Transverse colon (tissue), 4 donors: ENCODE data around the gene LONP1. TPM values are rescaled to one million over a fixed set of nuclear protein-coding genes. Genes with fewer than 3 reads are reported as not detected.

Experiments used
- DNase-seq: peaks from one replicate; pipeline ENCODE4 v3.0.0-alpha.2; 2019
- H3K27ac ChIP-seq, 4 donors: fragments of 200-600 bp; sonication (generic); 2 replicates each; pipeline ENCODE4 v1.5.1; 2016 to 2018; ENCODE audit warnings: inconsistent platforms in 4 of 4
- H3K27me3 ChIP-seq: fragments of 200-600 bp; sonication (generic); 2 replicates; pipeline ENCODE4 v1.5.1; 2017; ENCODE audit warnings: inconsistent platforms
- H3K36me3 ChIP-seq, 4 donors: fragments of 200-600 bp; sonication (generic); 2 replicates each; pipeline ENCODE4 v1.5.1; 2017 to 2019; ENCODE audit warnings: inconsistent platforms in 4 of 4
- H3K4me1 ChIP-seq, 4 donors: fragments of 200-600 bp; sonication (generic); 2 replicates each; pipeline ENCODE4 v1.5.1; 2017 to 2020; ENCODE audit warnings: inconsistent platforms in 4 of 4
- H3K4me3 ChIP-seq, 4 donors: fragments of 200-600 bp; sonication (generic); 1 replicate in 1 of 4; 2 replicates in 3 of 4; pipeline versions ENCODE4 v1.5.1 to v1.6.1; 2017 to 2019; ENCODE audit warnings: inconsistent platforms in 4 of 4
- H3K9me3 ChIP-seq, 2 donors: fragments of 200-600 bp; sonication (generic); 2 replicates each; pipeline ENCODE4 v1.5.1; 2017 to 2019; ENCODE audit warnings: inconsistent platforms in 2 of 2
- EP300 ChIP-seq: sonication (generic); formaldehyde crosslinking; IDR thresholded peaks from one replicate; pipeline ENCODE4 v1.6.1; 2017; ENCODE audit warnings: antibody characterized with exemption, low read depth
- POLR2A ChIP-seq: fragments of 450-650 bp; IDR thresholded peaks from one replicate; pipeline ENCODE4 v1.6.1; 2016; ENCODE audit warnings: antibody characterized with exemption, mild to moderate bottlenecking, moderate library complexity
- POLR2AphosphoS5 ChIP-seq, 3 donors: sonication (generic); formaldehyde crosslinking; IDR thresholded peaks; one replicate each; pipeline ENCODE4 v1.6.1; 2016; ENCODE audit warnings: antibody characterized with exemption in 3 of 3
- WGBS, 2 donors: methylation state at CpG; one replicate each; pipeline ENCODE4 v1.1.5; 2018; ENCODE audit warnings: low coverage in 1 of 2; 5-methylcytosine and 5-hydroxymethylcytosine counted together
- in situ Hi-C, 4 donors: fragments of 200-750 bp; cut with MboI; loops; one replicate each; pipeline versions ENCODE4 v1.15.0 to v1.15.1; 2017; ENCODE audit warnings: low sequenced_read_pairs in 3 of 4, low pct_ligation_motif_present in 1 of 4, low pct_unique_long_range_greater_than_20kb in 1 of 4
- intact Hi-C: fragments of 100-400 bp; cut with DNase I; formaldehyde crosslinking; loops from one replicate; pipeline ENCODE4 v1.15.1; 2023; ENCODE audit warnings: low total_unique reads
- total RNA-seq, 4 donors: library from RNA; depleted of rRNA; stranded (reverse); fragments of >200 nt; gene quantifications; one replicate each; pipeline ENCODE4 v1.1.0, GENCODE V29; 2016
- TF ChIP-seq, protein P1 (sequence below), 5 experiments: fragments of 200-600 bp in 3 of 5; fragments of 450-650 bp in 2 of 5; sonication (generic) in 3 of 5; IDR thresholded peaks; 1 replicate in 2 of 5; 2 replicates in 3 of 5; pipeline ENCODE4 v1.5.1; 2016 to 2017; ENCODE audit warnings: antibody characterized with exemption in 5 of 5, inconsistent platforms in 3 of 5, mild to moderate bottlenecking in 2 of 5, moderate library complexity in 1 of 5

LONP1 gene
- total RNA-seq, 4 donors from 2014 or later = 28.7 to 164 (median 39.8) TPM

DNA sequence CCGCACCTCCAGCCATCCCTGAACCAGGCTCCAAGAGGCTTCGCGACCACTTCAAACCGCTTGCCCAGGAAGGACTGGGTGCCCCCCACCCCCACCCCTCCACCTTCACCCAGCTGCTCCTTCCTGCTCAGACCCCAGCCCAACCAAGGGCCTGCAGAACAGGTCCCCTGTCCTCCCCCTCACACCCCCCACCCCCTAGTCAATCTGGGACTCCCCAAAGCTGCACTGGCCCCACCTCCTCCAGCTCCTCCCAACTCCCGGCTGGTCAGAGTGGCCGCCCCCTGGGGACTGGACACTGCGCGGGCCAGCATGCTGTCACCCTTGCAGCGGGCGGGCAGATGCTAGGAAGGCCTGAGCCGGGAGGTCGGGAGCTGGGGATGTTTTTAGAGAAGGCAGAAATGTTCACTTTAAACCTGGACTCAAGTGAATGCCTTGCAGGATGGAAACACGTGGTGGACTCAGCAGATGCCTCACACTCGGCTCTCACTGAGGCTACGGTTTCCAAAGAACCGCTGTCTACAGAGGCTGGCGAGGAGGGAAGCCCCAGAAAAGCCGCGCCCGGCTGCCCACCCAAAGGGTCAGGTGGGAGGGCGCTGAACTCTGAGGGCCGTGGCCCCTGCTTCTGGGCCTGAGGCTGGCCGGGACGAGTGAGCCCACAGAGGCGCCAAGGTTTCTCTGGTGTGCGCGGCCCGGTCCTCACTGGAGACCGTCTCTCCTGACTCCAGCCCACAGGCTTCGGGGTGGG, 21.9 kb downstream of the LONP1 start:
- peaks cover 0 to 32% (median 9%) of the 10 kb centered on the region in 4 donors for H3K36me3 ChIP-seq
- TF ChIP-seq EP300 (no peak), POLR2A (no peak), POLR2AphosphoS5 (IDR thresholded peaks at IDR 0.05) (no peak)
- TF ChIP-seq, protein P1, sequence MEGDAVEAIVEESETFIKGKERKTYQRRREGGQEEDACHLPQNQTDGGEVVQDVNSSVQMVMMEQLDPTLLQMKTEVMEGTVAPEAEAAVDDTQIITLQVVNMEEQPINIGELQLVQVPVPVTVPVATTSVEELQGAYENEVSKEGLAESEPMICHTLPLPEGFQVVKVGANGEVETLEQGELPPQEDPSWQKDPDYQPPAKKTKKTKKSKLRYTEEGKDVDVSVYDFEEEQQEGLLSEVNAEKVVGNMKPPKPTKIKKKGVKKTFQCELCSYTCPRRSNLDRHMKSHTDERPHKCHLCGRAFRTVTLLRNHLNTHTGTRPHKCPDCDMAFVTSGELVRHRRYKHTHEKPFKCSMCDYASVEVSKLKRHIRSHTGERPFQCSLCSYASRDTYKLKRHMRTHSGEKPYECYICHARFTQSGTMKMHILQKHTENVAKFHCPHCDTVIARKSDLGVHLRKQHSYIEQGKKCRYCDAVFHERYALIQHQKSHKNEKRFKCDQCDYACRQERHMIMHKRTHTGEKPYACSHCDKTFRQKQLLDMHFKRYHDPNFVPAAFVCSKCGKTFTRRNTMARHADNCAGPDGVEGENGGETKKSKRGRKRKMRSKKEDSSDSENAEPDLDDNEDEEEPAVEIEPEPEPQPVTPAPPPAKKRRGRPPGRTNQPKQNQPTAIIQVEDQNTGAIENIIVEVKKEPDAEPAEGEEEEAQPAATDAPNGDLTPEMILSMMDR (IDR thresholded peaks at IDR 0.05) = no peak
- no peak for DNase-seq
- no peaks in the 10 kb centered on the region for H3K4me1 ChIP-seq
- H3K27ac ChIP-seq = no peak overlapping the region
- H3K9me3 ChIP-seq = no peaks in the 10 kb centered on the region
- 90% methylated on average over 29 of the region's 30 CpGs; no CpG with 5 or more reads in 1 of the 2 donors for WGBS, 2 donors
- in situ Hi-C loops (no loop called here), intact Hi-C loops (no loop called here)
- H3K4me3 ChIP-seq = no peak overlapping the region
- no peaks in the 10 kb centered on the region for H3K27me3 ChIP-seq

GRCh38 chr19:5697022-5697889, 22.7 kb downstream of the LONP1 start:
- TF ChIP-seq POLR2AphosphoS5 (IDR thresholded peaks at IDR 0.05) (no peak), POLR2A (no peak), EP300 (no peak)
- TF ChIP-seq, protein P1 (IDR thresholded peaks at IDR 0.05) = no peak
- Histone ChIP-seq H3K36me3 (peaks cover 0 to 36% (median 9%) of the 10 kb centered on the region in 4 donors), H3K4me3 (no peak overlapping the region), H3K27me3 (no peaks in the 10 kb centered on the region), H3K9me3 (no peaks in the 10 kb centered on the region), H3K27ac (no peak overlapping the region), H3K4me1 (peaks cover 0 to 5% (median 3%) of the 10 kb centered on the region in 4 donors)
- 68 to 81% methylated on average over 6 to 25 of the region's 25 CpGs for WGBS, 2 donors
- in situ Hi-C loops (no loop called here), intact Hi-C loops (no loop called here)
- DNase-seq = no peak

- WGBS, 2 donors = 88% methylated on average over 39 of the region's 42 CpGs; no CpG with 5 or more reads in 1 of the 2 donors
Observed at GRCh38 chr19:5696196-5697021, 23.5 kb downstream of the LONP1 start.

More at GRCh38 chr19:5696196-5697021, 23.5 kb downstream of the LONP1 start:
- peaks cover 0 to 36% (median 9%) of the 10 kb centered on the region in 4 donors for H3K36me3 ChIP-seq
- DNase-seq = no peak
- H3K27me3 ChIP-seq = no peaks in the 10 kb centered on the region
- TF ChIP-seq EP300 (no peak), POLR2A (no peak), POLR2AphosphoS5 (IDR thresholded peaks at IDR 0.05) (no peak)
- TF ChIP-seq, protein P1 (IDR thresholded peaks at IDR 0.05) = no peak
- H3K4me3 ChIP-seq = no peak overlapping the region
- no peaks in the 10 kb centered on the region for H3K9me3 ChIP-seq
- peaks cover 0 to 13% (median 11%) of the 10 kb centered on the region in 4 donors for H3K4me1 ChIP-seq
- intact Hi-C loops (no loop called here), in situ Hi-C loops (no loop called here)
- no peak overlapping the region for H3K27ac ChIP-seq
